K562 (cell line): ENCODE measurements around the gene HMX3. TPM values are rescaled to one million over a fixed set of nuclear protein-coding genes. Genes with fewer than 3 reads are reported as not detected.
A peak's percentile ranks its signal among the peaks of the same experiment; 100 is the strongest.

Source experiments
- ATAC-seq: fragments of 200-7000 bp; cut with Tn5 transposase; 3 replicates; pipeline ENCODE4 v1.9.1; 2020; ENCODE audit warnings: moderate library complexity
- BruUV-seq: library from RNA; stranded (reverse); fragments of 400-500 nt; replicated peaks from 2 replicates; lab custom pipeline; 2021; lab: Mats Ljungman, UMichigan
- CTCF ChIA-PET: fragments of 300-600 bp; formaldehyde crosslinking; extraction: SDS; loops from one replicate; lab custom pipeline; 2021; ENCODE audit warnings: low intra/inter-chr PET ratio; lab: Yijun Ruan, JAX
- POLR2A ChIA-PET: fragments of 300-600, 350-650 bp; sonication (Branson Sonifier 250); formaldehyde crosslinking; extraction: SDS; loops from one replicate; lab custom pipeline; 2021; ENCODE audit warnings: antibody characterized with exemption, inconsistent platforms; lab: Yijun Ruan, JAX
- DNase-seq, 4 experiments: peaks; one replicate each; pipeline versions ENCODE4 v3.0.0 to v3.0.0-alpha.2; 2011 to 2018; ENCODE audit warnings: low spot score in 3 of 4, mixed read lengths in 3 of 4; ENCODE audit errors: extremely low read depth in 1 of 4
- FAIRE-seq: peaks from 2 replicates; lab custom pipeline; 2011; peaks lifted over from hg19 to GRCh38; lab: Jason Lieb, UNC
- H2AFZ ChIP-seq: 2 replicates; pipeline ENCODE4 v1.6.0; 2011; ENCODE audit warnings: low read depth, low read length, control low read depth, inconsistent platforms
- H3K27ac ChIP-seq: fragments of 200-600 bp; 3 replicates; pipeline ENCODE4 v1.8.0; 2011; ENCODE audit warnings: low read depth, mild to moderate bottlenecking, control low read depth, inconsistent platforms, low read length, moderate library complexity, mixed read lengths; ENCODE audit errors: extremely low read depth
- H3K27me3 ChIP-seq, 2 experiments: fragments of 300-600 bp in 1 of 2; 2 replicates in 1 of 2; 3 replicates in 1 of 2; pipeline versions ENCODE4 v1.6.0 to v1.8.0; 2011; ENCODE audit warnings: inconsistent platforms in 2 of 2, low read length in 2 of 2, mild to moderate bottlenecking in 1 of 2, mixed read lengths in 1 of 2, moderate library complexity in 1 of 2; ENCODE audit not compliant: control insufficient read depth in 2 of 2, insufficient read depth in 2 of 2
- H3K36me3 ChIP-seq: fragments of 300-600 bp; 3 replicates; pipeline ENCODE4 v1.8.0; 2011; ENCODE audit warnings: mild to moderate bottlenecking, low read length, inconsistent platforms; ENCODE audit not compliant: control insufficient read depth, insufficient read depth
- H3K4me1 ChIP-seq, 2 experiments: fragments of 200-600 bp in 1 of 2; replicated peaks in 1 of 2; 2 replicates in 1 of 2; 3 replicates in 1 of 2; pipeline versions ENCODE4 v1.5.1 to v1.8.0; 2011; ENCODE audit warnings: inconsistent platforms in 2 of 2, low read length in 2 of 2, mild to moderate bottlenecking in 1 of 2, mixed read lengths in 1 of 2, moderate library complexity in 1 of 2; ENCODE audit not compliant: control insufficient read depth in 2 of 2, insufficient read depth in 2 of 2
- H3K4me2 ChIP-seq: 2 replicates; pipeline ENCODE4 v1.6.1; 2011; ENCODE audit warnings: low read length, control low read depth, inconsistent platforms, mixed read lengths; ENCODE audit not compliant: insufficient read depth
- H3K4me3 ChIP-seq: fragments of 200-600 bp; sonication (generic), shearing (Covaris generic); 2 replicates; pipeline ENCODE4 v1.5.1; 2016; ENCODE audit warnings: control low read depth, inconsistent platforms
- H3K79me2 ChIP-seq: fragments of 200-600 bp; 3 replicates; pipeline ENCODE4 v1.8.0; 2011; ENCODE audit warnings: low read length, inconsistent platforms; ENCODE audit not compliant: control insufficient read depth, insufficient read depth
- H3K9ac ChIP-seq, 2 experiments: 2 replicates each; pipeline versions ENCODE4 v1.6.0 to v1.6.1; 2011; ENCODE audit warnings: low read depth in 2 of 2, low read length in 2 of 2, control low read depth in 1 of 2, inconsistent platforms in 1 of 2, mild to moderate bottlenecking in 1 of 2, mixed read lengths in 1 of 2; ENCODE audit not compliant: insufficient read depth in 1 of 2
- H3K9me1 ChIP-seq: one replicate; pipeline ENCODE4 v1.6.0; 2011; ENCODE audit warnings: inconsistent platforms, mild to moderate bottlenecking, low read length, moderate library complexity; ENCODE audit not compliant: control insufficient read depth, insufficient read depth
- H3K9me3 ChIP-seq: replicated peaks from 2 replicates; pipeline ENCODE4 v1.5.1; 2011; ENCODE audit warnings: low read depth, low read length, inconsistent platforms; ENCODE audit not compliant: control insufficient read depth, insufficient read depth
- H4K20me1 ChIP-seq: replicated peaks from 2 replicates; pipeline ENCODE4 v1.6.1; 2011; ENCODE audit warnings: low read length, inconsistent platforms, mixed read lengths; ENCODE audit not compliant: control insufficient read depth, insufficient read depth
- CBX3 ChIP-seq, 2 experiments: IDR thresholded peaks; 1 replicate in 1 of 2; 2 replicates in 1 of 2; pipeline ENCODE4 v1.6.1; 2012; ENCODE audit warnings: inconsistent platforms in 2 of 2, low read length in 2 of 2, borderline replicate concordance in 1 of 2, control low read depth in 1 of 2
- MAX ChIP-seq: sonication (generic); formaldehyde crosslinking; IDR thresholded peaks from 2 replicates; pipeline ENCODE4 v1.9.0; 2022; ENCODE audit warnings: mild to moderate bottlenecking, missing genetic modification reagents
- NFE2 ChIP-seq: IDR thresholded peaks from 2 replicates; pipeline ENCODE4 v1.6.1; 2014; ENCODE audit warnings: antibody characterized with exemption, low read depth
- PHB ChIP-seq: fragments of 250-450 bp; sonication (Bioruptor Pico); IDR thresholded peaks from 2 replicates; pipeline ENCODE4 v1.5.0; 2021
- SUPT5H ChIP-seq: fragments of 450-650 bp; IDR thresholded peaks from 2 replicates; pipeline ENCODE4 v1.6.1; 2016
- ZNF263 ChIP-seq: sonication (generic); formaldehyde crosslinking; IDR thresholded peaks from 2 replicates; pipeline ENCODE4 v1.8.0; 2022; ENCODE audit warnings: mild to moderate bottlenecking, missing genetic modification reagents, borderline replicate concordance
- WGBS: fragments of 100-300 bp; shearing (Covaris generic); methylation state at CpG from one replicate; pipeline ENCODE4 v1.1.6; 2016; ENCODE audit warnings: low coverage, mixed read lengths; ENCODE audit not compliant: insufficient coverage; ENCODE audit errors: missing lambda C conversion rate; 5-methylcytosine and 5-hydroxymethylcytosine counted together
- in situ Hi-C: fragments of 300-500 bp; cut with MboI; formaldehyde crosslinking; loops from 4 replicates; pipeline ENCODE4 v1.15.0; 2018; ENCODE audit warnings: inconsistent platforms, mixed read lengths
- intact Hi-C: fragments of 100-400 bp; cut with micrococcal nuclease; formaldehyde crosslinking; loops from 2 replicates; pipeline ENCODE4 v1.14.2; 2022
- polyA plus RNA-seq, 8 experiments: library from polyadenylated mRNA; depleted of rRNA in 4 of 8; stranded (reverse) in 5 of 8; unstranded in 3 of 8; fragments of >200 nt; fragmentation: Nextera tagmentation in 2 of 8; fragmentation: Illumina TruSeq in 1 of 8; extraction: Ambion mirVana in 2 of 8; extraction: Trizol in 1 of 8; gene quantifications; 2 replicates each; pipeline versions ENCODE4 v1.2.1 to v1.2.3, GENCODE V29; 2011 to 2014; ENCODE audit warnings: inconsistent platforms in 1 of 8, missing spikeins in 1 of 8
- total RNA-seq, 7 experiments: library from RNA; depleted of rRNA in 6 of 7; stranded (reverse); fragments of >200 nt in 6 of 7; fragmentation: Illumina TruSeq in 2 of 7; extraction: Trizol in 2 of 7; gene quantifications; 2 replicates each; pipeline versions ENCODE4 v1.2.1 to v1.2.3, GENCODE V29; 2011 to 2021; ENCODE audit warnings: low replicate concordance in 1 of 7
- TF ChIP-seq, protein P1 (sequence below): sonication (generic); formaldehyde crosslinking; IDR thresholded peaks from 2 replicates; pipeline ENCODE4 v1.8.0; 2022; ENCODE audit warnings: missing genetic modification reagents, mild to moderate bottlenecking, moderate library complexity, borderline replicate concordance
- TF ChIP-seq, protein P2 (sequence below): IDR thresholded peaks from 2 replicates; pipeline ENCODE4 v1.6.1; 2011; ENCODE audit warnings: borderline replicate concordance, low read depth, mild to moderate bottlenecking, moderate library complexity, low read length; ENCODE audit not compliant: insufficient read depth, poor library complexity, severe bottlenecking
- TF ChIP-seq, protein P3 (sequence below): fragments of 250-450 bp; sonication (Bioruptor Pico); IDR thresholded peaks from 2 replicates; pipeline ENCODE4 v1.8.0; 2021; ENCODE audit warnings: moderate library complexity, mild to moderate bottlenecking, inconsistent platforms
- TF ChIP-seq, protein P4 (sequence below): fragments of 150-350 bp; conservative IDR thresholded peaks from 2 replicates; pipeline ENCODE4 v1.6.1; 2014; ENCODE audit warnings: low read length
- TF ChIP-seq, protein P5 (sequence below): fragments of 450-650 bp; formaldehyde crosslinking; IDR thresholded peaks from 2 replicates; pipeline ENCODE4 v1.4.0; 2020; ENCODE audit warnings: mild to moderate bottlenecking, moderate library complexity

Gene HMX3
- total and polyA plus RNA-seq, 9 of the 15 experiments (the other 6 are each of a cell fraction or from before 2014, with no cell fraction given), result 0.55 to 43.5 (median 7.4) TPM; not detected in 2

DNA sequence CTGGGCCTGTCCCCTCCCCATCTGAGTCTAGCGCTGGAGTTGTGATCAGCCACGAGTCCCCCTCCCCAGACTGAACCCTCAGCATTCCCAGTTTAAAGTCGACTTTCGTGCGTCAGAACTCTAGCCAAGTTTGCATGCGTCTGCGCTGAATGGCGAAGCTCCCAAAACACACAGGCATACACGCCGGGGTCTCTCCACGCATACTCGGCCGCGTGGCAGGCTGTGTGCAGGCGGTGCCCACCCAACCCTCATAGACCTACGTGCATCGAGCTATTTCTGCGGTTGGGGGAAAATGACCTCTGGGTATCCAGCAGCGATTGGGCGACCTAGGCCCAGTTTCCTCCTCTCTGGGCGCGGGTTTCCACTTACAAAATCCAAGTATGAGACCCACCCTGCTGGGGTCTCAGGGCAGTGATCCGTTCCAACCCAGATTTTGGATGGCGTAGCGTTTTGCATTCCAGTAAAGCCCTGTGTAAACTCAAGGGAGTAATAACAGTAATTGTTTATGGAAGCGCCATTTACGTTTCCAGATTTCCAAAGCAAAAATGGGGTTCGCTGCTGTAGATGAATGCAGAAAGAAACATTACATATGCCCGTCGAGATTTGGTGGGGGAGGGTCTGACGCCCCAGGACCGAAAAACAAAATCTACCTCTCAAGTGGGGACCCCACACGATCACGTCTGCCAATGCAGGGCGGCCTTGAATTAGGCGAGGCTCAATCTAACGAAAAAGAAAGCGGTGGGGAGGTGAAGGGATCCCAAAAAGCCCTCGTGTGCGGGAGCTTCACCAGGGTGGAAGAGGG, 2.0 kb upstream of the HMX3 start:
- no peaks in the 10 kb centered on the region; the same call in 1 of the 2 replicates for H3K9me3 ChIP-seq
- no peak for DNase-seq
- TF ChIP-seq PHB (CRISPR knock-in tag) (no peak), MAX (no peak), ZNF263 (CRISPR knock-in tag) (no peak), CBX3 (IDR thresholded peaks at IDR 0.05; ENCODE audit: borderline replicate concordance in 1 of 2, low read length in 2 of 2) (no peak), SUPT5H (no peak), NFE2 (no peak)
- TF ChIP-seq, protein P1, sequence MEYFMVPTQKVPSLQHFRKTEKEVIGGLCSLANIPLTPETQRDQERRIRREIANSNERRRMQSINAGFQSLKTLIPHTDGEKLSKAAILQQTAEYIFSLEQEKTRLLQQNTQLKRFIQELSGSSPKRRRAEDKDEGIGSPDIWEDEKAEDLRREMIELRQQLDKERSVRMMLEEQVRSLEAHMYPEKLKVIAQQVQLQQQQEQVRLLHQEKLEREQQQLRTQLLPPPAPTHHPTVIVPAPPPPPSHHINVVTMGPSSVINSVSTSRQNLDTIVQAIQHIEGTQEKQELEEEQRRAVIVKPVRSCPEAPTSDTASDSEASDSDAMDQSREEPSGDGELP (CRISPR knock-in tag), result no peak
- TF ChIP-seq, protein P2, sequence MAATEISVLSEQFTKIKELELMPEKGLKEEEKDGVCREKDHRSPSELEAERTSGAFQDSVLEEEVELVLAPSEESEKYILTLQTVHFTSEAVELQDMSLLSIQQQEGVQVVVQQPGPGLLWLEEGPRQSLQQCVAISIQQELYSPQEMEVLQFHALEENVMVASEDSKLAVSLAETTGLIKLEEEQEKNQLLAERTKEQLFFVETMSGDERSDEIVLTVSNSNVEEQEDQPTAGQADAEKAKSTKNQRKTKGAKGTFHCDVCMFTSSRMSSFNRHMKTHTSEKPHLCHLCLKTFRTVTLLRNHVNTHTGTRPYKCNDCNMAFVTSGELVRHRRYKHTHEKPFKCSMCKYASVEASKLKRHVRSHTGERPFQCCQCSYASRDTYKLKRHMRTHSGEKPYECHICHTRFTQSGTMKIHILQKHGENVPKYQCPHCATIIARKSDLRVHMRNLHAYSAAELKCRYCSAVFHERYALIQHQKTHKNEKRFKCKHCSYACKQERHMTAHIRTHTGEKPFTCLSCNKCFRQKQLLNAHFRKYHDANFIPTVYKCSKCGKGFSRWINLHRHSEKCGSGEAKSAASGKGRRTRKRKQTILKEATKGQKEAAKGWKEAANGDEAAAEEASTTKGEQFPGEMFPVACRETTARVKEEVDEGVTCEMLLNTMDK, result no peak
- TF ChIP-seq, protein P3, sequence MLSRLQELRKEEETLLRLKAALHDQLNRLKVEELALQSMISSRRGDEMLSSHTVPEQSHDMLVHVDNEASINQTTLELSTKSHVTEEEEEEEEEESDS (CRISPR knock-in tag), result no peak
- TF ChIP-seq, protein P4, sequence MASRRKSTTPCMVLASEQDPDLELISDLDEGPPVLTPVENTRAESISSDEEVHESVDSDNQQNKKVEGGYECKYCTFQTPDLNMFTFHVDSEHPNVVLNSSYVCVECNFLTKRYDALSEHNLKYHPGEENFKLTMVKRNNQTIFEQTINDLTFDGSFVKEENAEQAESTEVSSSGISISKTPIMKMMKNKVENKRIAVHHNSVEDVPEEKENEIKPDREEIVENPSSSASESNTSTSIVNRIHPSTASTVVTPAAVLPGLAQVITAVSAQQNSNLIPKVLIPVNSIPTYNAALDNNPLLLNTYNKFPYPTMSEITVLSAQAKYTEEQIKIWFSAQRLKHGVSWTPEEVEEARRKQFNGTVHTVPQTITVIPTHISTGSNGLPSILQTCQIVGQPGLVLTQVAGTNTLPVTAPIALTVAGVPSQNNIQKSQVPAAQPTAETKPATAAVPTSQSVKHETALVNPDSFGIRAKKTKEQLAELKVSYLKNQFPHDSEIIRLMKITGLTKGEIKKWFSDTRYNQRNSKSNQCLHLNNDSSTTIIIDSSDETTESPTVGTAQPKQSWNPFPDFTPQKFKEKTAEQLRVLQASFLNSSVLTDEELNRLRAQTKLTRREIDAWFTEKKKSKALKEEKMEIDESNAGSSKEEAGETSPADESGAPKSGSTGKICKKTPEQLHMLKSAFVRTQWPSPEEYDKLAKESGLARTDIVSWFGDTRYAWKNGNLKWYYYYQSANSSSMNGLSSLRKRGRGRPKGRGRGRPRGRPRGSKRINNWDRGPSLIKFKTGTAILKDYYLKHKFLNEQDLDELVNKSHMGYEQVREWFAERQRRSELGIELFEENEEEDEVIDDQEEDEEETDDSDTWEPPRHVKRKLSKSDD, result no peak
- TF ChIP-seq, protein P5, sequence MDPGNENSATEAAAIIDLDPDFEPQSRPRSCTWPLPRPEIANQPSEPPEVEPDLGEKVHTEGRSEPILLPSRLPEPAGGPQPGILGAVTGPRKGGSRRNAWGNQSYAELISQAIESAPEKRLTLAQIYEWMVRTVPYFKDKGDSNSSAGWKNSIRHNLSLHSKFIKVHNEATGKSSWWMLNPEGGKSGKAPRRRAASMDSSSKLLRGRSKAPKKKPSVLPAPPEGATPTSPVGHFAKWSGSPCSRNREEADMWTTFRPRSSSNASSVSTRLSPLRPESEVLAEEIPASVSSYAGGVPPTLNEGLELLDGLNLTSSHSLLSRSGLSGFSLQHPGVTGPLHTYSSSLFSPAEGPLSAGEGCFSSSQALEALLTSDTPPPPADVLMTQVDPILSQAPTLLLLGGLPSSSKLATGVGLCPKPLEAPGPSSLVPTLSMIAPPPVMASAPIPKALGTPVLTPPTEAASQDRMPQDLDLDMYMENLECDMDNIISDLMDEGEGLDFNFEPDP (CRISPR knock-in tag), result no peak
- TF ChIP-seq, all 486 proteins: peak for 0
- H3K79me2 ChIP-seq, result peaks cover 31% of the 10 kb centered on the region
- ATAC-seq (no peak), FAIRE-seq (peak; percentile 61)
- H3K4me1 ChIP-seq, result peaks cover 8 to 47% of the 10 kb centered on the region in 2 experiments
- no TSS peak for BruUV-seq
- peak overlapping the region; percentile 66; the same call in 1 of the 2 replicates for H3K4me2 ChIP-seq
- CTCF ChIA-PET, result no interaction called here
- POLR2A ChIA-PET, result interaction anchor here (0.6 to 1.4 kb wide), 6 partner anchors 20 to 420 kb away, joined by 3 to 4 read pairs (median 3); no protein-coding TSS in a partner anchor
- H3K27me3 ChIP-seq, result 0 out of 5 replicates have a peak, but pooled peaks cover 0 to 10% of the 10 kb centered on the region in 2 experiments
- H3K9ac ChIP-seq, result no peak overlapping the region
- no peak overlapping the region; the same call in 2 of the 3 replicates for H3K27ac ChIP-seq
- intact Hi-C loops, result loop anchor here (2.0 to 5.0 kb wide), 3 partner anchors 91 to 247 kb away; no protein-coding TSS in a partner anchor
- peaks cover 16% of the 10 kb centered on the region; the same call in 2 of the 3 replicates for H3K36me3 ChIP-seq
- no peak overlapping the region for H2AFZ ChIP-seq
- in situ Hi-C loops, result no loop called here
- no peaks in the 10 kb centered on the region for H4K20me1 ChIP-seq
- no peaks in the 10 kb centered on the region for H3K9me1 ChIP-seq
- H3K4me3 ChIP-seq, result no peak overlapping the region
- WGBS, result 90% methylated on average over 17 of the region's 40 CpGs
